Mesothelial cell of epicardium (in vitro differentiated cells): ENCODE data around the gene SKIL. TPM values are rescaled to one million over a fixed set of nuclear protein-coding genes. Genes with fewer than 3 reads are reported as not detected.
"Not testable (repeated sequence)": the region's sequence is repeated elsewhere in the genome, so short reads cannot be mapped to it uniquely, and the experiment has no call there.

Experiments
- DNase-seq, 2 experiments: peaks; one replicate each; pipeline ENCODE4 v3.0.0; 2021; ENCODE audit warnings: low spot score in 2 of 2; ENCODE audit not compliant: unreplicated experiment in 2 of 2
- H3K27ac Mint-ChIP-seq: 2 replicates; pipeline ENCODE4 v1.8.0; 2021; ENCODE audit warnings: mixed read lengths
- H3K27me3 Mint-ChIP-seq: 2 replicates; pipeline ENCODE4 v1.8.0; 2021; ENCODE audit warnings: low read depth, mixed read lengths
- H3K36me3 Mint-ChIP-seq: 2 replicates; pipeline ENCODE4 v1.8.0; 2021; ENCODE audit warnings: mixed read lengths
- H3K4me1 Mint-ChIP-seq: 2 replicates; pipeline ENCODE4 v1.8.0; 2021; ENCODE audit warnings: mixed read lengths
- H3K4me3 Mint-ChIP-seq: 2 replicates; pipeline ENCODE4 v1.8.0; 2021; ENCODE audit warnings: mild to moderate bottlenecking, moderate library complexity, mixed read lengths
- H3K9me3 Mint-ChIP-seq: 2 replicates; pipeline ENCODE4 v1.8.0; 2021; ENCODE audit warnings: mixed read lengths
- CTCF ChIP-seq: fragments of 200-600 bp; sonication (generic); IDR thresholded peaks from one replicate; pipeline ENCODE4 v1.5.0; 2021; ENCODE audit warnings: antibody characterized with exemption; ENCODE audit not compliant: unreplicated experiment
- total RNA-seq: library from RNA; stranded (reverse); gene quantifications from 3 replicates; pipeline ENCODE4 v1.2.1, GENCODE V29; 2021

SKIL gene
- total RNA-seq, 1 donor from 2014 or later, result 328 TPM

- DNase-seq, result no peak
- H3K36me3 Mint-ChIP-seq, result peaks cover 2% of the 10 kb centered on the region
- H3K4me3 Mint-ChIP-seq, result peak overlapping the region; percentile 28
- H3K27ac Mint-ChIP-seq, result peak overlapping the region; percentile 85
- H3K9me3 Mint-ChIP-seq, result peaks cover 9% of the 10 kb centered on the region
- TF ChIP-seq CTCF, result no peak
- peaks cover 49% of the 10 kb centered on the region for H3K4me1 Mint-ChIP-seq
- no peaks in the 10 kb centered on the region for H3K27me3 Mint-ChIP-seq
These were observed 34.8 kb upstream of the SKIL start for GRCh38 chr3:170322566-170323269.

- Mint-ChIP-seq H3K4me3 (no peak overlapping the region), H3K9me3 (peaks cover 9% of the 10 kb centered on the region), H3K27me3 (no peaks in the 10 kb centered on the region), H3K4me1 (peaks cover 44% of the 10 kb centered on the region), H3K27ac (peak overlapping the region; percentile 85), H3K36me3 (peaks cover 2% of the 10 kb centered on the region)
- DNase-seq, result no peak
- no peak for TF ChIP-seq CTCF
These were observed 34.2 kb upstream of the SKIL start for GRCh38 chr3:170323331-170323730.

- peaks cover 37% of the 10 kb centered on the region for H3K4me1 Mint-ChIP-seq
- H3K36me3 Mint-ChIP-seq, result peaks cover 2% of the 10 kb centered on the region
- H3K27me3 Mint-ChIP-seq, result no peaks in the 10 kb centered on the region
- peaks cover 13% of the 10 kb centered on the region for H3K9me3 Mint-ChIP-seq
- no peak overlapping the region for H3K4me3 Mint-ChIP-seq
- H3K27ac Mint-ChIP-seq, result peak overlapping the region; percentile 19
- TF ChIP-seq CTCF, result no peak
- no peak for DNase-seq
These were observed 32.6 kb upstream of the SKIL start for GRCh38 chr3:170324962-170325361.

GRCh38 chr3:170327040-170327808 is 30.3 kb upstream of the SKIL start:
- H3K4me3 Mint-ChIP-seq, result no peak overlapping the region
- H3K36me3 Mint-ChIP-seq, result peaks cover 2% of the 10 kb centered on the region
- no peaks in the 10 kb centered on the region for H3K27me3 Mint-ChIP-seq
- no peak overlapping the region for H3K27ac Mint-ChIP-seq
- H3K4me1 Mint-ChIP-seq, result peaks cover 18% of the 10 kb centered on the region
- H3K9me3 Mint-ChIP-seq, result peaks cover 13% of the 10 kb centered on the region
- no peak for TF ChIP-seq CTCF
- DNase-seq, result no peak

GRCh38 chr3:170327868-170328548 is 29.5 kb upstream of the SKIL start:
- H3K27ac Mint-ChIP-seq, H3K4me3 Mint-ChIP-seq, H3K27me3 Mint-ChIP-seq, H3K36me3 Mint-ChIP-seq, DNase-seq: not testable (repeated sequence)
- Mint-ChIP-seq H3K4me1 (peaks cover 10% of the 10 kb centered on the region), H3K9me3 (peaks cover 16% of the 10 kb centered on the region)

GRCh38 chr3:170330366-170330765 is 27.1 kb upstream of the SKIL start:
- Mint-ChIP-seq H3K4me1 (no peaks in the 10 kb centered on the region), H3K27me3 (no peaks in the 10 kb centered on the region), H3K36me3 (no peaks in the 10 kb centered on the region), H3K9me3 (peaks cover 14% of the 10 kb centered on the region), H3K4me3 (no peak overlapping the region), H3K27ac (no peak overlapping the region)
- no peak for TF ChIP-seq CTCF
- no peak for DNase-seq
